ENCODE results near the gene SLC28A1.

GRCh38 chr15:84991014-84991712, 106.7 kb downstream of the SLC28A1 start:
- TF ChIP-seq POLR2A (IDR thresholded peaks at IDR 0.05; ENCODE audit: low read length) (no peak), GATA1 (IDR thresholded peaks at IDR 0.05; ENCODE audit: low read depth, low read length) (no peak)

Measured in erythroblast (primary cell).